Spleen (tissue), 11 donors: ENCODE data around the gene DMBT1. TPM values are rescaled to one million over a fixed set of nuclear protein-coding genes. Genes with fewer than 3 reads are reported as not detected.
A peak's percentile ranks its signal among the peaks of the same experiment; 100 is the strongest.

Source experiments
- DNase-seq: peaks from one replicate; pipeline ENCODE4 v3.0.0-alpha.2; 2020
- H3K27ac ChIP-seq, 8 donors: fragments of 200-600 bp; sonication (generic) in 7 of 8; 1 replicate in 4 of 8; 2 replicates in 4 of 8; pipeline versions ENCODE4 v1.5.0 to v1.8.0; 2016 to 2021; ENCODE audit warnings: inconsistent platforms in 4 of 8, mild to moderate bottlenecking in 4 of 8, moderate library complexity in 1 of 8
- H3K27me3 ChIP-seq, 7 donors: fragments of 200-600 bp; sonication (generic) in 6 of 7; replicated peaks in 1 of 7; 1 replicate in 4 of 7; 2 replicates in 3 of 7; pipeline versions ENCODE4 v1.5.0 to v1.8.0; 2016 to 2021; ENCODE audit warnings: inconsistent platforms in 3 of 7, mild to moderate bottlenecking in 1 of 7
- H3K36me3 ChIP-seq, 6 donors: fragments of 200-600 bp; sonication (generic) in 5 of 6; 1 replicate in 4 of 6; 2 replicates in 2 of 6; pipeline versions ENCODE4 v1.5.0 to v1.8.0; 2016 to 2021; ENCODE audit warnings: inconsistent platforms in 2 of 6
- H3K4me1 ChIP-seq, 6 donors: fragments of 200-600 bp; sonication (generic) in 5 of 6; 1 replicate in 3 of 6; 2 replicates in 3 of 6; pipeline versions ENCODE4 v1.5.0 to v1.8.0; 2016 to 2021; ENCODE audit warnings: inconsistent platforms in 3 of 6
- H3K4me3 ChIP-seq, 8 donors: fragments of 200-600 bp; sonication (generic) in 7 of 8; 1 replicate in 4 of 8; 2 replicates in 4 of 8; pipeline versions ENCODE4 v1.5.0 to v1.8.0; 2016 to 2021; ENCODE audit warnings: inconsistent platforms in 4 of 8, mild to moderate bottlenecking in 4 of 8, moderate library complexity in 2 of 8
- H3K9me3 ChIP-seq, 8 donors: fragments of 200-600 bp; sonication (generic) in 7 of 8; 1 replicate in 4 of 8; 2 replicates in 4 of 8; pipeline versions ENCODE4 v1.5.0 to v1.8.0; 2016 to 2021; ENCODE audit warnings: inconsistent platforms in 4 of 8
- POLR2A ChIP-seq, 3 donors: fragments of 450-650 bp; IDR thresholded peaks; one replicate each; pipeline ENCODE4 v1.5.1; 2017; ENCODE audit warnings: antibody characterized with exemption in 3 of 3, mild to moderate bottlenecking in 1 of 3
- POLR2AphosphoS5 ChIP-seq, 3 donors: sonication (generic); formaldehyde crosslinking; IDR thresholded peaks; one replicate each; pipeline ENCODE4 v1.5.1; 2017; ENCODE audit warnings: antibody characterized with exemption in 3 of 3
- WGBS, 5 donors: extraction: QIAGEN DNeasy Blood & Tissue Kit in 3 of 5; methylation state at CpG; one replicate each; pipeline versions ENCODE4 v1.1.5 to v1.1.7; 2013 to 2018; 5-methylcytosine and 5-hydroxymethylcytosine counted together
- intact Hi-C: fragments of 100-400 bp; cut with DNase I; formaldehyde crosslinking; loops from one replicate; pipeline ENCODE4 v1.15.0; 2023; ENCODE audit warnings: low total_unique reads
- polyA plus RNA-seq, 3 donors: library from polyadenylated mRNA; stranded (reverse); fragments of 200-250 nt; gene quantifications; one replicate each; pipeline ENCODE4 v1.2.1, GENCODE V29; 2013
- total RNA-seq, 7 donors: library from RNA; depleted of rRNA in 3 of 7; stranded (reverse); fragments of >200 nt in 3 of 7; fragmentation: NEBNext Ultra II Directional in 4 of 7; extraction: Animal tissue kit (Norgen Biotek cat#: 25700) in 4 of 7; gene quantifications; one replicate each; pipeline versions ENCODE4 v1.1.0 to v1.2.1, GENCODE V29; 2016 to 2021
- TF ChIP-seq, protein P1 (sequence below), 11 experiments: fragments of 200-600 bp in 7 of 11; fragments of 450-650 bp in 4 of 11; sonication (generic) in 4 of 11; IDR thresholded peaks in 8 of 11; conservative IDR thresholded peaks in 3 of 11; 1 replicate in 7 of 11; 2 replicates in 4 of 11; pipeline versions ENCODE4 v1.4.0 to v1.8.0; 2016 to 2021; ENCODE audit warnings: antibody characterized with exemption in 11 of 11, inconsistent platforms in 4 of 11, mild to moderate bottlenecking in 1 of 11
- donor health status: healthy with polysubstance abuse.
- donor health status: DM: no; HTN: no; CAD: no; lungs with moderate emphysema.
- donor health status: DM: no; HTN: no; CAD: no.
- donor health status: Bipolar disorder and iron deficiency.
- donor health status: healthy.
- donor health status: DM: no; HTN: no; CAD: no.
- donor health status: DM: yes; HTN: yes; CAD: no.

The DMBT1 gene
- total and polyA plus RNA-seq, 10 donors, result 0.02 to 0.29 (median 0.03) TPM; not detected in 6

- intact Hi-C loops, result loop anchor here (5.0 to 10.0 kb wide), 3 partner anchors 122 to 269 kb away; no protein-coding TSS in a partner anchor
- H3K27ac ChIP-seq, result no peak overlapping the region
- H3K36me3 ChIP-seq, result no peaks in the 10 kb centered on the region
- no peak overlapping the region for H3K4me3 ChIP-seq
- no peak for DNase-seq
- no peak for TF ChIP-seq POLR2AphosphoS5 (IDR thresholded peaks at IDR 0.05)
- TF ChIP-seq, protein P1, sequence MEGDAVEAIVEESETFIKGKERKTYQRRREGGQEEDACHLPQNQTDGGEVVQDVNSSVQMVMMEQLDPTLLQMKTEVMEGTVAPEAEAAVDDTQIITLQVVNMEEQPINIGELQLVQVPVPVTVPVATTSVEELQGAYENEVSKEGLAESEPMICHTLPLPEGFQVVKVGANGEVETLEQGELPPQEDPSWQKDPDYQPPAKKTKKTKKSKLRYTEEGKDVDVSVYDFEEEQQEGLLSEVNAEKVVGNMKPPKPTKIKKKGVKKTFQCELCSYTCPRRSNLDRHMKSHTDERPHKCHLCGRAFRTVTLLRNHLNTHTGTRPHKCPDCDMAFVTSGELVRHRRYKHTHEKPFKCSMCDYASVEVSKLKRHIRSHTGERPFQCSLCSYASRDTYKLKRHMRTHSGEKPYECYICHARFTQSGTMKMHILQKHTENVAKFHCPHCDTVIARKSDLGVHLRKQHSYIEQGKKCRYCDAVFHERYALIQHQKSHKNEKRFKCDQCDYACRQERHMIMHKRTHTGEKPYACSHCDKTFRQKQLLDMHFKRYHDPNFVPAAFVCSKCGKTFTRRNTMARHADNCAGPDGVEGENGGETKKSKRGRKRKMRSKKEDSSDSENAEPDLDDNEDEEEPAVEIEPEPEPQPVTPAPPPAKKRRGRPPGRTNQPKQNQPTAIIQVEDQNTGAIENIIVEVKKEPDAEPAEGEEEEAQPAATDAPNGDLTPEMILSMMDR (IDR thresholded peaks at IDR 0.05 in 8 of 11, conservative IDR thresholded peaks at IDR 0.05 in 3 of 11), result no peak
- no peak for TF ChIP-seq POLR2A (IDR thresholded peaks at IDR 0.05)
- 3 to 87% (median 85%) methylated on average over 1 of the region's 1 CpG for WGBS, 5 donors
- H3K27me3 ChIP-seq, result peaks cover 0 to 64% (median 7%) of the 10 kb centered on the region in 7 donors
- H3K9me3 ChIP-seq, result no peaks in the 10 kb centered on the region
- H3K4me1 ChIP-seq, result peaks cover 0 to 7% (median 0%) of the 10 kb centered on the region in 6 donors
These were observed 6.1 kb downstream of the DMBT1 start for GRCh38 chr10:122566632-122567031.

DNA sequence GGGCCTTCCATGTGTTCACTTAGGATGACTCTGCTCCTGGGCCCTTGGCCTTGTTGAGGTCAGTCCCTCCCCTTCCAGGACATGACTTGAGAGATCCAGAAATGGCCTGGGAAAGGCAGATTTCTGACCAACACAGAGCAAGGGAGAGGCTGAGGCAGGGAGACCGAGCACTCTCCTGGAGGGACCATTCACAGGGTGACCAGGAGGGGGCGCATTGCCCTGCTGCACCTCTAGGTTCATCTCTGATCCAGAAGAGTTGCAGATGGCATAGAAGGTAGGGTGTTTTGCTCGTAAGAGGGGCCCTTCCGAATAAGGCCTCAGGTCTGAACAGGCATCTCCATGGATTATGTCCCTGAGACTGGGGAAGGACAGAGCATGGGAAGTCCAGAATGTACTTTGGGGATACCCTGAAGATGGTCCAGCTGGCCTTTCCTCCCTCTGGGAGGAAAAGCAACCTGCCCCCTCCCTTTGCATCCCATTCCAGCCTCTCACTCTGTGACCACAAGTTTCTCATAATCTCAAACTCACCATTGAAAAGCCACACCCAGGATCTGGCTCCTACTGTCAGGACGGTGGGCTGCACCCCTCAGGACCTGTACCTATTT is 6.6 kb downstream of the DMBT1 start:
- H3K27me3 ChIP-seq, result peaks cover 0 to 58% (median 7%) of the 10 kb centered on the region in 7 donors
- TF ChIP-seq POLR2AphosphoS5 (IDR thresholded peaks at IDR 0.05), result no peak
- TF ChIP-seq, protein P1 (IDR thresholded peaks at IDR 0.05 in 8 of 11, conservative IDR thresholded peaks at IDR 0.05 in 3 of 11), result peak in 8 of 11 experiments; percentile 12 to 62 (median 46)
- TF ChIP-seq POLR2A (IDR thresholded peaks at IDR 0.05), result no peak
- H3K4me3 ChIP-seq, result no peak overlapping the region
- peaks cover 0 to 7% (median 0%) of the 10 kb centered on the region in 6 donors for H3K4me1 ChIP-seq
- no peaks in the 10 kb centered on the region for H3K9me3 ChIP-seq
- WGBS, 5 donors, result 48 to 68% (median 53%) methylated on average over 5 of the region's 5 CpGs
- H3K27ac ChIP-seq, result no peak overlapping the region
- no peaks in the 10 kb centered on the region for H3K36me3 ChIP-seq
- DNase-seq, result peak; percentile 62
- intact Hi-C loops, result loop anchor here (5.0 to 10.0 kb wide), 3 partner anchors 122 to 270 kb away; no protein-coding TSS in a partner anchor

- intact Hi-C loops, result loop anchor here (5.0 to 10.0 kb wide), 3 partner anchors 124 to 271 kb away; no protein-coding TSS in a partner anchor
- WGBS, 5 donors, result 78 to 89% (median 82%) methylated on average over 7 to 8 of the region's 8 CpGs
These were observed 8.0 kb downstream of the DMBT1 start for GRCh38 chr10:122568551-122568950.

DNA sequence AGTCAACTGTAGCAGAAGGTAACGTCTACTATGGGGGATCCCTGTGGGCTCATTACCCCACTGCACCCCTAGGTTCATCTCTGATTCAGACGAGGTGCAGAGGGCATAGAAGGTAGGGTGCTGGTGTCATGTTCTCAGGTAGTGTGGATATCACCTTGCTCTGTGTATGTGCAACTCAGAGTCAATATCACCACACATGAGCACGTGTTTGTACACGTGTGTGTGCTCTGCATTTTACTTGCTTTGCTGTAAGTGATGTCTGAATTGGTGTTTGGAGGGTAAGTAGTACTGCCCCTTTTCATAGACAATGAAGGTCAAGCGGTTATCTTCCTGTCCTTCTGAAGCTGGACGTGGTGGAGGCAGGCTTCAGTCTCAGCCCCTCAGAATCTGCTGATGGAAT is 10.4 kb downstream of the DMBT1 start:
- 66 to 80% (median 68%) methylated on average over 6 of the region's 6 CpGs for WGBS, 5 donors
- DNase-seq, result no peak
- H3K27me3 ChIP-seq, result peaks cover 0 to 28% (median 0%) of the 10 kb centered on the region in 7 donors
- peaks cover 0 to 1% (median 0%) of the 10 kb centered on the region in 6 donors for H3K4me1 ChIP-seq
- no peak overlapping the region for H3K27ac ChIP-seq
- no peak for TF ChIP-seq POLR2A (IDR thresholded peaks at IDR 0.05)
- TF ChIP-seq, protein P1 (IDR thresholded peaks at IDR 0.05 in 8 of 11, conservative IDR thresholded peaks at IDR 0.05 in 3 of 11), result no peak
- no peak for TF ChIP-seq POLR2AphosphoS5 (IDR thresholded peaks at IDR 0.05)
- intact Hi-C loops, result no loop called here
- H3K36me3 ChIP-seq, result no peaks in the 10 kb centered on the region
- H3K4me3 ChIP-seq, result no peak overlapping the region
- peaks cover 0 to 15% (median 10%) of the 10 kb centered on the region in 8 donors for H3K9me3 ChIP-seq

More at GRCh38 chr10:122568551-122568950, 8.0 kb downstream of the DMBT1 start:
- H3K27ac ChIP-seq, result no peak overlapping the region
- peaks cover 0 to 7% (median 0%) of the 10 kb centered on the region in 6 donors for H3K4me1 ChIP-seq
- no peak overlapping the region for H3K4me3 ChIP-seq
- peak; percentile 58 for DNase-seq
- no peaks in the 10 kb centered on the region for H3K36me3 ChIP-seq
- TF ChIP-seq POLR2AphosphoS5 (IDR thresholded peaks at IDR 0.05) (no peak), POLR2A (IDR thresholded peaks at IDR 0.05) (no peak)
- TF ChIP-seq, protein P1 (IDR thresholded peaks at IDR 0.05 in 8 of 11, conservative IDR thresholded peaks at IDR 0.05 in 3 of 11), result no peak
- H3K27me3 ChIP-seq, result peaks cover 0 to 44% (median 7%) of the 10 kb centered on the region in 7 donors
- no peaks in the 10 kb centered on the region for H3K9me3 ChIP-seq
